Measurements from ENCODE around the gene LMAN2L.

The LMAN2L gene

DNA sequence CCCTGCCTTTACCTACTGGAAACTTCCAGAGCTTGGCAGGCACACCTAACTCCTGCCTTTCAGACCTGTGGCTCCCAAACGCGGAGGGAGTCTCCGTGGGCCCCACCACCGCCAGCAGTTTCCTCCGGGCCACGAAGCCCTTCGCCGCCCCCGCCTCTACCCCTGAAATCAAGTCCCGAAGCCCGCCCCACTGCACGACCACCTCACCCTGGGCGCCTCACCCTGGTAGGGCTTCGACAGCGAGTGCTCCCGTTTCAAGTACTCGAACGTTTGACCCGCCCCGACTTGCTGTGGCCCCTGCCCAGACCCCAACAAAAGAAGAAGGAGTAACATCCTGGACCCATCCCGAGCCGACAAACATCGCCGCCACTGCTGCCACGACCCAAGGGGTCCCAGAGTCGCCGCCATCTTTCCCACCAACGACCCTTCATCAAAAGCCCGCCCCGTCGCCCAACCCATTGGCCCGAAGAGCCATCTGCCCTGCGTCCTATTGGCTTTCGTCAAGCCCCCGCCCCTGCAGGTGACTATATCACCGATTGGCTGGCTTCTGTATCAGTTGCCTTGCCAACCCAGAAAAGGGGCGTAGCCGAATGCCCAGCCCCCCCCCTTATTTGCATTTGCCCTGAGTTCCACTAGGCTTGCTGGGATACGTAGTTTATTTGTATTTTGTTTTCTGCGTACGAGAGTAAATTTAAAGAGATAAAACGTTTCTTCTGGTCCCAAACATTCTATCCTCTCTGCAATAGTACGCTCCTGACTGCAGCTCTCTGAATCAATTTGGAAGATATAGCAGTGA lies at the start of gene LMAN2L:
TSS of gene LMAN2L (minus strand) at position 432 of the 796 bp plus-strand sequence. CDS start at position 408, 24 bp downstream.
- peak; percentile 100 for DNase-seq

- no peak for DNase-seq
Observed at GRCh38 chr2:96789245-96789617, 49.4 kb upstream of the LMAN2L start.

- no peak for DNase-seq
Observed at GRCh38 chr2:96788442-96789244, 48.8 kb upstream of the LMAN2L start.

GRCh38 chr2:96787411-96787810 lies 47.5 kb upstream of the LMAN2L start:
- DNase-seq, result no peak

DNA sequence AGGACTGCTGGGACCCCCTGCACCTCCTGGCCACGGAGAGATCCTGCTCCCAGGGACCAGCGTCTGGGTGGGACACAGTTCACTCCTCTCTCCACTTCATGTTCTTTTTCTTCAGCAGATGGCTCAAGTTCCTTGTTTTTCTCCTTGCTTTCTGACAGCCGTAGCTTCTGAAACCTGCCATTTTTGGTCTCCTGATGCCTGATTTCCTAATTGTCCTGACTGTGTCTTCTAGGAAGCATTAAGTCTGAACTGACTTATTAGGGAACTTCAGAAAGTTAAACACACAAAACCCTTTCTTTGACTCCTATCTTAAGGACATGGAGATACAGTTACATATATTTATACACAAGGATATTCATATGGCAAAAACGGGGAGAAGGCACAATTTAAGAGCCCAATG lies 43.5 kb upstream of the LMAN2L start:
- DNase-seq, result no peak

GRCh38 chr2:96775160-96775559 lies 35.3 kb upstream of the LMAN2L start:
- DNase-seq, result no peak

DNA sequence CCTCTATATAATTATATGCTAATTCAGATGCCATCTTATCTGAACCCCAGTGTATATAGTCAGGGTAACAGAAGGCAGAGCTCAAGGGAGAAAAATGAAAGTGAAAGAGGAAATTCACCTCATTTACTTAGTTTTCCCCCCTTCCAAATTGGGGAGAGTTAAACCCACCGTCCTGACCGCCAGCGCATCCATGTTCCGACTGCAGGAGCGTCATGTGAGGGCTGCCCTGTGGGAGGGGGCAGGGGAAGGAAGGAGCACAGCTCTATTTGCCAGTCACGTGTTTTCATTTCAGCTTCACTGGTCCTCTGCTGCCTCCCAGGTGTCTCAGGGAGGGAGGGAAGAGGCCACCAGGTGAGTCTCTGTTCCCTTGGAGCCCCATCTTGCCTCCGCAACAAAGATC lies 34.1 kb upstream of the LMAN2L start:
- peak; percentile 84 for DNase-seq

DNA sequence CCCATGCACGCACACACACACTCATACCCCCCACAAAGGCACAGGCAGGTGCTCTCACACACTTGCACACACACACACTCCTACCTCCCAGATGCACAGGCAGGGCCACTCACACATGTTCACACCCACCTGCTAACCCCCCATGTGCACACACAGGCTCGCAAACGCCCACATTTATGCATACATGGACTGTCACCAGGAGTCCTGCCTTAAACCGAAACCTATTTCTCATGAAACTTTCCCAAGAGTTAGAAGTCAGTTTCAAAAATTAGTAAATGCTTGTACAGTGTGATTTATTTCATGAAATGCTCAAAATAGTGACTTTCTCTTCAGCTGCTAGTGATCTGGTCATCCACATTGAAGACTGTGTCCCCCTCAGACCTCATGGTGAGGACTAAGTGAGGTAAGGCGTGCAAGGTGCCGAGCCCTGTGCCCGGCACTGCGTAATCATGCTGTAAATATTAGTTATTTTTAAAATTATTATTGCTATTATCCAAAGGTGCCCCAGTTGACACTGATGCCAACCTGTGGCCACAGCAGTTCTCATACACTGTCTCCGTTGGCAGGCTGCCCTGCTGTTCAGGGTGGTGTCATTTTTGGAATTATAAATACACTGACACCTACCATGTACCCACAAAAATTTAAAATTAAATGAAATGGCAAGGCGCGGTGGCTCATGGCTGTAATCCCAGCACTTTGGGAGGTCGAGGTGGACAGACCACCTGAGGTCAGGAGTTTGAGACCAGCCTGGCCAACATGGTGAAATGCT lies 33.2 kb upstream of the LMAN2L start:
- no peak for DNase-seq

GRCh38 chr2:96771796-96772618 lies 32.1 kb upstream of the LMAN2L start:
- peak; percentile 63 for DNase-seq

DNA sequence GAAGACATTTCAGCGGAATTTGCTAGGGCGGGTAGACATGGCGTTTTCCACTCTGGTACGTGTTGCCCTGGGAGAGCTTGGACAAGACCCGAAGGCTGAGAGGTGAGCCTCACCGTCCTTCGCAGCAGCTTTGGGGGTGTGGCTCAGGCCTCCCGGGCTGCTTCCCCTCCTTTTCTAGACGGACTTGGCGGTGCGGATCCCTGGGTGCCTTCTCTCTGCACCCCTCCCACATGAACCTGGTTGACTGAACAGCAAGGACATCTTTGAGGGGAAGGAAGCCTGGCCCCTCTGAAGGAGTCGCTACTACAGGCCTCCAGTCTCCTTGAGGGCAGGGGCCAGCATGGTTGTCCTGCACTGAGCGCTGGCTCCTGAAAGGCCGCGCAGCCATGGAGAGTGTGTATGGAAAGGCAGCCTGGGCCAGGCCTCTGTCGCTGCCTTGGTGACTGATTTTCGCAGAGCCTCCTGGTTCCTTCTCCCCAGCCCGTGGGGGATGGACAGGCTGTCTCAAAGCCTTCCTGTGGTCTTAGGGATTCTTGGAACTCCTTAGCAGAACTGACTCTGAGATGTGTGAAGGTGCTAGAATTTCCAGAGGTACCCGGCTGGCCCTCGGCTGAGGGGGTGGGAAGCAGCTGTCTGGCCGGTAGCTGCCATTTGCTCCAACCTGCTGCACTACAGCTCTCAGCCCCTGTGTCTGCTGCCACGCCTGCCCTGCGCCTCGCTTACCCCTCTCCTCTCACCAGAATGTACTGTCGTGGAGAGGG lies 30.8 kb upstream of the LMAN2L start:
- no peak for DNase-seq

- DNase-seq, result no peak
Observed at GRCh38 chr2:96769814-96770213, 29.9 kb upstream of the LMAN2L start.

DNA sequence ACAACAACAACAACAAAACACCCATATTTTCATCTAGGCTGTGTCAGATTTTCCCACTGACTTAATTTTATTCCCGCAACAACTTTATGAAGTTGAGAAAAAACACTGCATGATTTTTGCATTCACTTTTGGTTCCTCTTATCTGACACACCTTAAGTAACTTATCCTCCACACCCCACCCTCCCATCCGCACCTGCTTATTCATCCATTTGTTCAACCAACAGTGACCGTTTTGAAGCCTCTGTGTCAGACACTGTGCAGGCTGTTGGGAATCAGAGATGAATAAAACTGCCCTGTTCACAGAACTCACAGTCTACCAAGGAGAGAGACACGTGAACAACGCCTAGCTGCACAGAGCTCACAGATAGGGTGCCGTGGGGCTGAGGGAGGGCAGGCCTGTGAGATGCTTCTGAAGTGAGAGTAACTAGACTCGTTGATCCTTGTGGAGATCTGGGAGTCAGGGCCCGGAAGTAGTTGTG lies 28.3 kb upstream of the LMAN2L start:
- DNase-seq, result no peak

- DNase-seq, result no peak
Observed at GRCh38 chr2:96767135-96767871, 27.4 kb upstream of the LMAN2L start.

DNA sequence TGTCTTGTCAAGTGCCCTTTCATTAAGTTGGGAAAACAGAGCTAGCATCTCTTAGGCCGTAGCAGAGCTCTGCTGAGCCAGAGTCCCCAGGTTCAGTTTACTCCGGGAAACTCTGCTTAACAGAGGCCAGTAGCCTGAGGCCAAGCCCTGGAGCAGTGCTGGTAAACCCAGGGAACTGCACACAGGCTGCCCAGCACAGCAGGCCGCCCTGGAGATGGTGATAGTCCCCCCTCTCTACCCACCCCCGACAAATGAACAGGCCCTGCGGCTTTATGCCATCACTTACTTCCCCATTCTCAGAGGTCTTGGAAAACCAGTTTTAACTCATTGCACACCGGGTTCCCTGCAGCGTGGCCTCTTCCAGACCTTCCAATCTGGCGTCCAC lies 24.4 kb upstream of the LMAN2L start:
- peak; percentile 48 for DNase-seq

GRCh38 chr2:96763511-96764252 lies 23.8 kb upstream of the LMAN2L start:
- peak; percentile 48 for DNase-seq

GRCh38 chr2:96762529-96763311 lies 22.9 kb upstream of the LMAN2L start:
- no peak for DNase-seq

GRCh38 chr2:96760986-96761832 lies 21.3 kb upstream of the LMAN2L start:
- peak; percentile 86 for DNase-seq

Measured in DMS53 (cell line).